Bone marrow (tissue), 2 donors: ENCODE data around the gene NKAIN2.

Experiments used
- DNase-seq, 2 donors: peaks; one replicate each; lab custom pipeline; 2025; lab: John Stamatoyannopoulos, UW

NKAIN2 gene

GRCh38 chr6:124599656-124600055 lies 796.0 kb downstream of the NKAIN2 start:
- DNase-seq: no peak

GRCh38 chr6:124604719-124605118 lies 801.1 kb downstream of the NKAIN2 start:
- no peak for DNase-seq

GRCh38 chr6:124607119-124607627 lies 803.5 kb downstream of the NKAIN2 start:
- no peak for DNase-seq

GRCh38 chr6:124613031-124613430 lies 809.4 kb downstream of the NKAIN2 start:
- DNase-seq: no peak

- DNase-seq: no peak
These were observed 818.7 kb downstream of the NKAIN2 start for GRCh38 chr6:124622351-124622750.

DNA sequence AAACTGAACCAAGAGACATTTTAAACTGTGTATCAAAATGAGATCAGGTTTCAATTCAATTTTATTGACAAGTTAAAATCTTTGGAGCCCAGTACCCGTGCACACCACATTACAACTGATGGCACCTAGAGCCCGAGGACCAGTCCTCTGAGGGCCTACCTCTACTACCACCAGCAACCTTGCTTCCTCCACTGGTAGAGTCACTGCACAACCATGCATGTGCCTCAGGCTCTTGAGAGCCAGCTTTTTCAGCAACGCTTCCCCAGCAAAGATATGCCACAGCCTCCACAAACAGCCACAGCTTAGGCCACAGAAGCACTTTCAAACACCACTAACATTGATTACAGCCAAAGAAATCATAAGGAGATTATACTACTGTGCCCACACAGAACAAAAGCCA lies 830.0 kb downstream of the NKAIN2 start:
- DNase-seq: no peak

DNA sequence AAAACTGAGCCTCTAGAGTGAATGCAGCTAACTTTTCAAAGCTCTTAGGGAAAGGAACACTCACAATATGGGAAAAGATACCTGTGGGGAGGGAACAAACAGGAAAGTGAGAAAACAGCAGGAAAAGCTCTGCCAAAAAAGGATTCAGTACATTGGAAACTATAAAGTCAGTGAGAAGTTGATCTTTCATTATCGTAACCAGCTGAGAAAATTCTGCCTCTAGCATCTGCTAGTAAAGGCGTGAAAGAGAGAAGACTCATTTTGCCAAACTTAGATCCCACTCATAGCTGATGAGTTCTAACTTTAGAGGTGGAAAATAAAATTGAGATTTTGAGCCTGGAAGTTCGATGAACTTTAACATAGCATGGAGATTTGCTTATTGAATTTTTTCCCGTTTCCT lies 836.8 kb downstream of the NKAIN2 start:
- DNase-seq: no peak

- DNase-seq: no peak
These were observed 852.2 kb downstream of the NKAIN2 start for GRCh38 chr6:124655866-124656265.

DNA sequence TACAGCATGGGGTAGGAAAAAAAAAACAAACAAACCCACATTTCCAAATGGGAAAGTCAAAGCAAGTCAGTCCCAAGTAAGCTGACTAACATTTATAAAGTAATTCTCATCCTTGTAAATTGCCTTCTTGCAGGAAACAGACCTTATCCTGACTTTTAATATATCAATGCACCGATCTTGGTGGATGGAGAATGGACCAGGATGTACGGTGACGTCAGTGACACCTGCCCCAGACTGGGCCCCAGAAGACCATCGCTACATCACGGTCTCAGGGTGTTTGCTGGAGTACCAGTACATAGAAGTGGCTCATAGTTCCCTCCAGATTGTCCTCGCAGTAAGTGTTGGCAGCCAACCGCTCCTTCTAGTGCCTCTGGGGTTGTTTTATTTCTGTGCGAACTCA lies 854.4 kb downstream of the NKAIN2 start:
- no peak for DNase-seq

DNA sequence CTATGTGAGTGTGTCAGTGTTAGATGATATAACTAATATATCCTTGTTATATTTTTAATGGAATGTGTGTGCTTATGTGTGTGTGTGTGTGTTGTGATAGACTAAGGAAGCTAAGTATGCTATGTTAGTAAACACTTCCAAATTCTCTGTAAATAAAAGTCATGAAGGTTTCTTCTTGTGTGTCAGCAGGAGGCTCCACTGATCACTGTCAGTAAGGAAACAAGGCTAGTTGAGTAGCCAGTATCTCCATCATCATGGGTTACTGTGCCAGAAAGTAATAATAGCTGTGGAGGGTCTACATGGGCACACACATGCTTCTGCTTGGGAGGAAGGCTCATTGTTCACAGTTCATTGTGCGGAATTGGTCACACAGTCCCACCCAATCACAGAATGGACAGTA lies 855.8 kb downstream of the NKAIN2 start:
- DNase-seq: no peak

GRCh38 chr6:124660185-124660584 lies 856.5 kb downstream of the NKAIN2 start:
- no peak for DNase-seq

- DNase-seq: no peak
These were observed 857.5 kb downstream of the NKAIN2 start for GRCh38 chr6:124661097-124661661.

DNA sequence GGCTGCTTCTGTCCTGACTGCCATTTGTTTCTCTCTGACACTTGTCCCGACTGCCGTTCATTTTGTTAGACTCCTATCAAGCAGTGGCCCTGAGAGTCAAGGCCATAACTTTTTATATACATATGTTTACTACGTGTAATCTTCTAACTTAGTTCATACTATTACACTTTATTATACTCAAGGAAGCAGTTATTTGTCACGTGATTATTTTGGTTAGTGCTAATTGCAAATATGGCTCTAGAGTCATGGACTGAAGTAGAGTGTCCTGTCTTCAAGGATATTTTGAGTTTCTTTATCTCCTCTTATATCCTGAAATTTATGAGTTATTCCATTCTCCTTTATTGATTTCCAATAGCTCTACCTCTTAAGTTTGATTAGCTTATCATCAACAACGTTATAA lies 864.4 kb downstream of the NKAIN2 start:
- DNase-seq: no peak

- DNase-seq: no peak
These were observed 866.2 kb downstream of the NKAIN2 start for GRCh38 chr6:124669713-124670480.

DNA sequence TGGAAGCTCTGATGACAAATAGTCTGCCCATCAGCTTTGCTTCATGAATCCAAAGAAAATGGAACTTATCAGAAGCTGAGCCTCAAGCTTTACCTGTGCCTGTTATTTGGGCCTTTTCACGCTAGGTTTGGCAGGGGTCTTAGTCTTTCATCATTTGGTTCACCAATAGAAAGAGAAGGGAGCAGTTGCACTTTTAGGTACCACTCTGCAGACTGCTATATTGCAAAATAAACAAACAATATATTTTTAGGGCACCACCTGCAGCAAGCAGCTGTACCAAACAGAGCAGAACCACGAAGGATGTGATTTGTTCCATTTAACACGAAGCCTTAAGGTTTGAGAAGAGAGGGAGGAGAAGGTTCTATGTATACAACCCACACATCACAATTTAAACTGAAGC lies 867.1 kb downstream of the NKAIN2 start:
- no peak for DNase-seq

- no peak for DNase-seq
These were observed 867.7 kb downstream of the NKAIN2 start for GRCh38 chr6:124671324-124671723.

DNA sequence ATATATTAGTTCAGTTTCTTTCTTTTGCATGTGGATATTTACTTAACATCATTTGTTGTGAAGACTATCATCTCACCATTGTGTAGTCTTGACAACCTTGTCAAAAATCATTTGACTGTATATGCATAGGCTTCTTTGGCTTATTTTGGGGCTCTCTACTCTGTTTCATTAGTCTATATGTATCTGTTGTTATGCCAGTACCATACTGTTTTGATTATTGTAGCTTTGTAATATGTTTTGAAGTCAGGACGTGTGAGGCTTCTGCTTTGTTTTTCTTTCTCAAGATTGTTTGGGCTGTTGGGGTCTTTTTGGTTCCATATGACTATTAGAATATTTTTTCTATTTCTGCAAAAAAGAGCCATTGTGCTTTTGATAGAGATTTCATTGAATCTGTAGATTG lies 870.4 kb downstream of the NKAIN2 start:
- DNase-seq: no peak

DNA sequence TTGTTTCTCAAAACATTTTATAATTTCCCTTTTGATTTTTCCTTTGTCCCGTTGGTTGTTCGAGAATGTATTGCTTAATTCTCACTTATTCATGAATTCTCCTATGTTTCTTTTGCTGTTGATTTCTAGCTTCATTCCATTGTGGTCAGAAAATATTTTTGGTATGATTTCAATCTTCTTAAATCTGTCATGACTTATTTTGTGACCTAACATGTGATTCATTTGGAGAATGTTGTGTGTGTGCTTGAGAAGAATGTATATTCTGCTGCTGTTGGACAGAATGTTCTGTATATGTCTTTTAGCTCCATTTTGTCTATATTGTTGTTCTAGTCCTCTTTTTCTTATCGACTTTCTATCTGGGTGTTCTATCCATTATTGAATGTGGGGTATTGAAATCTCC lies 872.4 kb downstream of the NKAIN2 start:
- no peak for DNase-seq

GRCh38 chr6:124677874-124678273 lies 874.2 kb downstream of the NKAIN2 start:
- DNase-seq: no peak

GRCh38 chr6:124679387-124679786 lies 875.7 kb downstream of the NKAIN2 start:
- no peak for DNase-seq

DNA sequence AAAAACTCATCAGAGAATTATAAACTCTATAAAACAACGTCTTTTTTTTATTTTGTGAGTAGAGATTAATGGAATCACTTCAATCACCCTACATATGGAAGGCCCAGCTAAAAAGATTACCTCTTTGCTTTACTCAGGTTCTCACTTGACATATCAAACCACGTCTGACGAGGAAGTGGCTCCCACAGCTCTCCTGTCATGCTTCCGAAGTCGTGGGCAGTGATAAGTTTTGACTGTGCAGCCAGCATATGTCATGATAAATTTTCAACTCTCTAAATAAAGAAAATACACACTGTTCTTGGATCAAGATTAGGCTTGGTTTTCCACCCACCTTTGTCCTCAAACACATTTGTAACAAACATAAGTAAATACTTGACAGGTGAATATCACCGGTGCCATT lies 879.1 kb downstream of the NKAIN2 start:
- no peak for DNase-seq

DNA sequence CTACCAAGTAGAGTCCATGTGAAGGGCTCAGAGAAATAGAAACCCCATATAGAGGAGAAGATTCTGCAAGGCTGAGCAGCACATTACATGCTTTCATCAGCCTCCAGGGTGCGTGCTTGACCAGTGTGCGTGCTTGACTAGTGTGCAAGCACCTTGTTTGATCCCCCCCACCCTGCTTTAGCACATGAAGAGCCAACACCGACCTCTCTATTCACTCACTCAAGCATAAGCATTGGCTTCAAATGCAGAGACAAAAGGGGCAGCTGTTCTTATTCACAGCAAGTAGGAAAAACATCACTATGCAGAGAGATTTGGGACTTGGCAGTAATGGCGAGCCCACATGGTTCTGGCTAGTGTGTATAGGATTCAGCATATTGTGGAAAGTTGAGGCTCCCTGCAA lies 879.8 kb downstream of the NKAIN2 start:
- DNase-seq: no peak

DNA sequence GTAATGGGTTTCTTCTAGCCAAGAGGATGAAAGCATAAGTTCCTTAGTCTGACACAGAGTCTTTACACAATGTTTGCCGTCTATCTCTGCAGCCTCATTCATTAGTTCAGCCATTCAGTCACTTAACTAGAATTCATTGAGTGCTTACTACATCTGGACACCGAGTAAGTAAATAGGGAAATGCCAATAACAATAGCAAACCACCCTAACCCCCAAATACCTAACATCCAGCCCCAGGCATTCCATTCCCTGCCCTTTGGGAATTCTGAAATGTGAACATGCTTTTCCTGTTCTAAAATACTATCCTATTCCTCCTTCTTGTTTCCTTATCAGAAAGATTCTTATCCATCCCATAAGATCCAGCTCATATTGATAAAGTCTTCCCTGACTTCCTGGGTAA lies 881.0 kb downstream of the NKAIN2 start:
- no peak for DNase-seq

DNA sequence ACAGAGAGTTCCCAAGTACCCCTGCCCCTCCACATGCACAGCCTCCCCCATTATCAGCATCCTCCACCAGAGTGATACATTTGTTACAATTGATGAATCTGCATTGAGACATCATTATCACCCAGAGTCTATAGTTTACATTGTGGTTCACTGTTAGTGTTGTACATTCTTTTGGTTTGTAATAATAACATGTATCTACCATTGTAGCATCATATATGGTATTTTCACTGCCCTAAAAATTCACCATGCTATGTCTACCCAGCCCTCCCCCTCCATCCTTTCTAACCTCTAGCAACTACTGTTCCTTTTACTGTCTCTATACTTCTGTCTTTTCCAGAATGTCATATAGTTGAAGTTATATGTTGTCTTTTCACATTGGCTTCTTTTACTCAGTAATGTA lies 884.7 kb downstream of the NKAIN2 start:
- no peak for DNase-seq
